ENCODE data around the gene LAMA1.

Gene LAMA1

DNA sequence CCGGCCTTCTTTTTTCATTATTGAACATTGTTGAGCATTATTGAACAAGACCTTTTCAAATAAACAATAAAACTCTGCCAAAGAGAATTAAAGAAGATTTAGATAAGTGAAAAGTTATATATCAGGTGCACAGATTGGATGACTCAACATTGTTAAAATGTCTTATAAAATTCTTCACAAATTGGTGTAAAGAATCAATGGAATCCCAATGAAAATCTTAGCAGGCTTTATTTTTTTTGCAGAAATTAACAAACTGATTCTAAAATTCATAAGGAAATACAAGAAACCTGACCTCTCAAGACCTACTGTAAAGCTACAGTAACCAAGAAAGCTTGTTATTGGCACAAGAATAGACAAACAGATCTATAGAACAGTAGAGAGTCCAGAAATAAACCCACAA, 70.3 kb downstream of the LAMA1 start:
- no peak for DNase-seq (ENCODE audit: low read depth)

- no peak for DNase-seq (ENCODE audit: low read depth)
Measured at GRCh38 chr18:7038330-7038851, 79.2 kb downstream of the LAMA1 start.

- no peak for DNase-seq (ENCODE audit: low read depth)
Measured at GRCh38 chr18:7037470-7037869, 80.1 kb downstream of the LAMA1 start.

DNA sequence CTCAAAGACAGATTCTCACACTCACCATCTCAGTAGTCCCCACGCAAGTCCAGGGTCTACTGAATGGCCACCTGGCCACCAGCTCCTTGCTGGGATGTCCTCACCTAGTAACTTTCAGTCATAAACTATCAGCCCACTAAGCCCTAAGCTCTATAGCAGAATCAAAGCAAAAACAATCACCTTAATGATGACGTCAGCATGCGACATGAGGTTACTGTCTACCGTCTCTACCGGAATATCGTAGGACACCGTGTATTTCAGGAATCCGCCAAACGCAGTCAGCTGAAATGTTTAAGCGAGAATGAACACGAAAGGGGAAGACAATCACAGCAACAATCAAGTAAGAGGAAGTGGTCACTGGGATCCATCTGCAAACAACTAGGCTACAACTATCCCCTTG, 81.8 kb downstream of the LAMA1 start:
- DNase-seq (ENCODE audit: low read depth), result no peak

DNA sequence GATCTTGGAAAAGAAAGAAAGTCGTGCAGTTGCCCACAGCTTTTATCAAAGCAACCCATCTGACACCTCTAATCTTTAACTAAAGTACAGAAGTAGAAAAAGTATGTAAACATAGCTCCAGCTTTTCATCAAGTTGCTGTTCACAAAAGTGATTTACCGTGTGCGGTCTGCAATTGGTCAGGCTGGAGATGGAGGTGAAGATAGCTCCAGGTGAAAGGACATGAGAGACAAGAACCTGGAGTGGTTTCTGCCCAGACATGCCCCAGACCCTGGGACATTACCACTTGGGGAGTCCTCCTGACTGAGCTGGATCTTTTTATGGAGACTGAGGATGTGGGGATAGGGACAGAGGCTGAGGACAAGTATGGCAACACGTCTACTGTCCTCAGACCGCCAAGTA, 82.7 kb downstream of the LAMA1 start:
- no peak for DNase-seq (ENCODE audit: low read depth)

DNA sequence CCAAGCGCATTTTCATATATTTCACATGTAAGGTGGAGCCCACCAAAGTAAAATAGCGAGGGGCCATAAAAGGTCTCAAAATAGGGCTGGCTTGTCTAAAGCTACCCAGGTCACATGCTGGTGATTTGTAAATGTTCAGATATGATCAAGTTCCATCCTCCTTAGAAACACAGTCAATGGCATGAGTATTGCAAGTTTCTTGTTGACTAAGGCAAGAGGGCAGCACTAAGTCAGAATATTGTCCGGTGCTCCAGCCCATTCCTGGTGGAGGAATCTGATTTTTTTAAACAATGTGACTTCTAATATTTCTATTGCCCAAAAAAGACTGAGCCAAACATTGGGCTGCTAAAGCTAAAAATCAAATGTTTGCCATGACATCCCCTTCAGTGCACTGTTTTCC, 85.1 kb downstream of the LAMA1 start:
- DNase-seq (ENCODE audit: low read depth), result no peak

DNA sequence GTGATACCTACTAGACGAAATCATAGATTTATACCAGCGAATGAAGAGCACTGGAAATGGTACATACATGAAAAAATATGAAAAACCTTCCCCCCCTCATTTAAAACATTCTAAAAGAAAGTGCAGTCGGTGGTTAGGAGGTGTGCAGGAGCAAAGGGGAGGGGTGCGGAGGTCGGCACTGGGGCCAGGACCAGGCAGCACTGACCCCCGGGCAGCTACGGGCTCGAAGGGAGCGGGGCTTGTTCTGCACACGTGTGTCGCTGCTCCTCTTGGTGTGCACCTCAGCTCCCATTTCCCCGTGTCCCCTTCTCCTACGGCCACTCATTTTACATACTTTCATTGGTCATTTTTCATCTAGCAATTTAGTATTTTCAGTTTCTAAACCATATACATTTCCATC, 89.0 kb downstream of the LAMA1 start:
- DNase-seq (ENCODE audit: low read depth), result no peak

DNA sequence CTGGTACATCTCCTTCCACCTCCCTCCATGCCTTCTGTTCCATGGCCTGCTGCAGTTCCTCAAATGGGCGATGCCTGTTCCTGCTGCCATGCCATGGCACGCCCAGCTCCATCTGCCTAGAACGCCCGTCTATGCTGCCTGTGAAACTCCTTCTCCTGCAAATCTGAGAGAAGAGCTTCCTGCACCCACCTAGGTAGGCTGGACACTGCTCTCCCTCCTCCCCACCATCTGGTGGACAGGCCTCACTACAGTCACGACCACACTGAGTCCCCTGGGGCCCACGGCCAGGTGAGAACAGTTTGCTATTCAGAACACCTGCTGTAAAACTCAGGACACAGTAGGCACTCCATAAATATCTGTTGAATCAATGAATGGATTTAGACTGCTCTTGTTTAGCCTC, 92.4 kb downstream of the LAMA1 start:
- DNase-seq (ENCODE audit: low read depth), result no peak

DNA sequence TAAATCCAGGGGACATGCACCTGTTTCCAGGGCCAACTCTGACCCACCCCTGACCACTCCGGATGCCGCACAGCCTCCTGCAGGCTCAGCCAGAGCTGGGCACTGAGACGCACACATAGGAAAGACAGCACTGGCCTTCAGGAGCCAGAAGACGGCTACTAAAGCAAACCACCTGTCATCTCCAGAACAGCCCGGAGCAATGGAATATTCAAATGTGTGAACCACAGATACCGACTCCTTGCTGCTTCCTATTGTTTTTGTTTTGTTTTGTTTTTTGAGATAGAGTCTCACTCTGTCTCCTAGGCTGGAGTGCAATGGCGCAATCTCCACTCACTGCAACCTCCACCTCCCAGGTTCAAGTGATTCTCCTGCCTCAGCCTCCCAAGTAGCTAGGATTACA, 94.0 kb downstream of the LAMA1 start:
- DNase-seq (ENCODE audit: low read depth), result no peak

DNA sequence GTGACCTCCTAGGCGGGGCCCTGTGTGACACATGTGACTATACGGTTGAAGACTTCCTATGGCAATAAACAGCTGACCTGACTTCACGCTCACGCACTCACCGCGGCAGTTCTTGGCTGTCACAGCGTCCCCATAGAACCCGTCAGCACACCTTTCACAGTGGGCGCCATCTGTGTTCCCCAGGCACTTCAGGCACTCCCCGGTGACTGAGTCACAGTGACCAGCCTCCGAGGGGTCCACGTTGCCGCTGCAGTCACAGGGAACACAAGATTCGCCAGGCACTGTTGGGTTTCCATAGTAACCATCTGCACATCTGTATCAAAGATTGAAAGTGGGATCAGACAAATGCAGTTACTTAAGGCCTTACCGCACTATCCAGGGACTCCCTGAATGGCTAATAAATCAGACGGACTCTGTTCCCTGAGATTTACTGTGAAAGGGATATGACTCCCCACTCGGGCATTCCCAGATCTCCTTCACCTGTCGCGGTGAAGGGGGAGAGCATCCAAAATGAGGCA, 94.5 kb downstream of the LAMA1 start:
- DNase-seq (ENCODE audit: low read depth), result no peak

DNA sequence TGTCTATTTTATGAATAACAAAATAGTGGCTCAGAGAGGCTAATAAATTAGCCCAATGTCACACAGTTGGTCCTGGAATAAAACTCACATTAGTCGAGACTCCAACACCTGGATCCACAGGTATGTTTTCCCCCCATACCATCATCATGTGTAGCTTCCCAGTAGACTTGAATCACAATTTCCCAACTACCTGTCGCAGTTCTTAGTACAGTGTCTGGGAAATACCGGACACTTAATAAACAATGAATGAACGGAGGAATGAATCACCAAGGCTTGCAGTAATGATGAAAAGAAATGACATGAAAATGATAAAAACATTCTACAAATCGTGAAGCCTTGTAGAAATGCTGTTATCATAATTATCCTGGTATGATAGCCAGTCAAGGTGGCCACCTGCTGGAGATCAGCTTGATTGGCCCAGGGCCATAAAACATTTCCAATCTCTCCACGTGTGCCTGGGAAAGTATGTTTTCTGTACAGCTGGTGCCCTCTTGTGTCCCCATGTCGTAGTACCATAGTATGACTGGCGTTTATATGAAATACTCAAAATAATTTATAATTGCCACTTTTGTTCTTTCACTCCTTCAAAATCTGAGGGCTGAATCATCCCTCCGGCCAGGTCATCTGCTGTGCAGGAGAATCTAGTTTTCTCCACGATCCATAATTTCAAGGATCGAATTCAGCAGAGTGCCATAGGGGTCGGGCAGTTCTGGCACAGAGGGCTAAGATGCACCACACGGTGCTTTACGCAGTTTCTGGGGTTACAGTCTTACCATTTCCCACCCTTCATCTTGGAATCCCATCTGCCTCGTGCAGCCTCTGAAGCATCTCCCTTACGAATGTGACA, 95.4 kb downstream of the LAMA1 start:
- no peak for DNase-seq (ENCODE audit: low read depth)

DNA sequence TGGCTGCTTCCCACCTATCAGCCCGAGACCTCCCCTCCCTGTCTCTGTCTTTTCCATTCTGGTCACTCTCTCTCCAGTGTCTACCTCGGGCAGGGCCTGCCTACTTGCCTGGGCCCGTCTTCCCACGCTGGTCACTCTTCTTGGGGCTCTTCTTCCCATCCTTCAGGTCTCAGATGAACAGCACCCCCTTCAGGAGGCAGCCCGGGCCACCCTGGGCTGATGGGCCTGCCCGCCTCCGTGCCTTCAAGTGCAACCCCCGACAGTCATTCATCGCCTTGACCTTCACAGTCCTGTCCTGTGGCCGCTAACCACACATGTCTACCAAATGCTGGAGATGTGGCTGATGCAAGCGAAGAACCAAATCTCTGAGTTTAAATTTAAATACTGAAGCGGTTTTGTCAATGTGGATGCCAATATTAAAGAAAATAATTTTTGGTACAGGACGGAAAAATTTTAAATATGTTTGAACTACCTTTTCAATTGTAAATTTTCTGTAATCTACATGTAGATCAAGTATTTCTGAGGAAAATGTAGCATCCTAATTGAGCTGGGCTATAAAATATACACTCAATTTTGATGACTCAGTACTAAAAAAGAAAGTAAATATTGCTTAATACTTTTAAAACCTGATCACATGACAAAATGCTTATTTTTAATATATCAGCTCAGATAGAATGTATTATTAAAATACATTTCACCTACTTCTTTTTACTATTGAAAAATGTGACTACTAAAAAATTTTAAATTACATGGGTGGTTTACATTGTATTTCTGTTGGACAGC, 96.4 kb downstream of the LAMA1 start:
- no peak for DNase-seq (ENCODE audit: low read depth)

DNA sequence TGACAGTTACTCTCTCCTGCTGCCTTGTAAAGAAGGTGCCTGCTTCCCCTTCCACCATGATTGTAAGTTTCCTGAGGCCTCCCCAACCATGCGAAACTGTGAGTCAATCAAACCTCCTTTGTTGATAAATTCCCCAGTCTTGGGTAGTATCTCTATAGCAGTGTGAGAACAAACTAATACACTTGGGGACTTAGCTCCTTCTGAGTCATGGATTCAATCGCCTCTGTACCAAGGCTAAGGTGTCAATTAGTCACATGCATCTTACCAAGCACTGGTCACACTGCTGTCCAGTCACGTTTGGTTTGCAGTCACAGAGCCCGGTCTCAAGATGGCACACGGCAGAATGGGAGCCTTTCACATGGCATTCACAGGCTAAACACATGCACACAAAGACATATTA, 100.6 kb downstream of the LAMA1 start:
- no peak for DNase-seq (ENCODE audit: low read depth)

GRCh38 chr18:7011142-7011541, 106.5 kb downstream of the LAMA1 start:
- no peak for DNase-seq (ENCODE audit: low read depth)

- DNase-seq (ENCODE audit: low read depth), result no peak
Measured at GRCh38 chr18:7004009-7004408, 113.6 kb downstream of the LAMA1 start.

DNA sequence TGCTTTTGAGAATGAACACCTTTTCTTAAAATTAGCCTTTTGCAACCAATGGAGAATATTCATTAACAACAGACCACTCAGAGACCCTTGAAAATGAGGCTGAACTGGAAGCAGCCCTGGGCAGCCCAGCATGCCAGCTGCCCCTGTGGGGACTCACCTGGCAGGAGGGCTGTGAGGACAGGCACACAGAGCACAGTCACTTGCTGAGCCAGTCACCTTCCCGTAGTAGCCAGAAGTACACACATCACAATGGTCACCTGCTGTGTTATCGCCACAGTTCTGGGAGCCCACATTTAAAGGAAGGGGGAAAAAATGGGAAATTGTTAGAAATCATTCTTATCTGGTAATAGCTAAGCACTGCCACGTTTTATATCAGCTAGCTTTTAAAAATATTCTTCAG, 115.5 kb downstream of the LAMA1 start:
- DNase-seq (ENCODE audit: low read depth), result no peak

GRCh38 chr18:7000484-7001096, 117.0 kb downstream of the LAMA1 start:
- no peak for DNase-seq (ENCODE audit: low read depth)

DNA sequence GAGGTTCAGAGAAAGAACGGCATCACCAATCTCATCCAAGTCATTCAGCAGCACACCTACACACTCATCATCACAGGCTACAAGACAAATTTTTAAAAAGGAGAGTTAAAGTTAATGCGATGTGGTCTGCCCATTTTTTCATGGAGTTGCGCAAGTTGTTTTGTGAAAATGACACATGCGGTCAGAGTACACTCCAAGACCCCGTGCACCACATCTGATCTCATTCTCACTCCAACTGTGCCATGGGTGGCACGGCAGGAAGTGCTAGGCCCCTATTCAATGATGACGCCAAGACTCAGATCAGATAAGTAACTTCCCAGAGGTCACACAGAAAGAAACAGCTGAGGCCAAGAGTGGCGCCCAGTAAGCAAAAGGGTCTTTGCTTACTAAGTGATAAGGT, 119.8 kb downstream of the LAMA1 start:
- DNase-seq (ENCODE audit: low read depth), result no peak

GRCh38 chr18:6994771-6995430, 122.7 kb downstream of the LAMA1 start:
- DNase-seq (ENCODE audit: low read depth), result no peak

GRCh38 chr18:6994056-6994770, 123.4 kb downstream of the LAMA1 start:
- DNase-seq (ENCODE audit: low read depth), result no peak

DNA sequence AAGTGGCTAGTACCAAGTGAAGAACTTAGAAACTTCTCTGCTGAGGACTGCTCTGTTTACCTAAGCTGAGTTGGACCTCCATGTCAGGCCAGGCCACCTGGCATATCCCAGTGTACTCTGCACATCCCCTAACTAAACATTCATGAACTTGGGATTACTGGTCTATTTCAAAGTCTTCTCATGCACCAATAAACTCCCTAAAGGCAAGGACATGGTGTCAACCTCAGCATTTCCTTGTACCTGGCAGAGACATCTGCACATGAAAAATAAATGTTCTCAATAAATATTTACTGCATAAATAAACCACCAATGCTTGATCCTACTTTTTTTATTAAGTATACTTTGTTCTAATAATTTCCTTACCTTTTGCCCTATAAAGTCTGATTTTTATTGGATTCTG, 124.8 kb downstream of the LAMA1 start:
- DNase-seq (ENCODE audit: low read depth), result no peak
